Caco-2 (cell line): Measurements from ENCODE around the gene ASPG. TPM values are rescaled to one million over a fixed set of nuclear protein-coding genes. Genes with fewer than 3 reads are reported as not detected.

Source experiments
- Bru-seq: library from RNA; stranded (reverse); fragments of 400-500 nt; gene quantifications from one replicate; lab custom pipeline; 2021; lab: Mats Ljungman, UMichigan
- BruChase-seq, 2 experiments: library from RNA; stranded (reverse); fragments of 400-500 nt; gene quantifications; one replicate each; lab custom pipeline; 2021; lab: Mats Ljungman, UMichigan
- BruUV-seq: library from RNA; stranded (reverse); fragments of 400-500 nt; replicated peaks from 2 replicates; lab custom pipeline; 2021; lab: Mats Ljungman, UMichigan
- CTCF ChIA-PET: fragments of 300-600 bp; sonication (Branson Sonifier 250); formaldehyde crosslinking; loops from one replicate; lab custom pipeline; 2022; ENCODE audit warnings: antibody characterized with exemption; lab: Charles Lee
- POLR2A ChIA-PET: fragments of 300-600 bp; sonication (Branson Sonifier 250); formaldehyde crosslinking; loops from one replicate; lab custom pipeline; 2022; ENCODE audit warnings: antibody characterized with exemption; lab: Charles Lee
- DNase-seq, 2 experiments: peaks; one replicate each; pipeline versions ENCODE4 v3.0.0 to v3.0.0-alpha.2; 2020 to 2022
- H3K27me3 ChIP-seq: replicated peaks from 2 replicates; pipeline ENCODE4 v1.6.0; 2011; ENCODE audit warnings: low read length; ENCODE audit not compliant: control insufficient read depth, insufficient read depth
- H3K36me3 ChIP-seq: 2 replicates; pipeline ENCODE4 v1.5.1; 2011; ENCODE audit warnings: low read length; ENCODE audit not compliant: control insufficient read depth, insufficient read depth
- H3K4me1 ChIP-seq: fragments of 250-450 bp; sonication (Bioruptor Pico); 2 replicates; pipeline ENCODE4 v1.5.1; 2020; ENCODE audit warnings: mild to moderate bottlenecking
- H3K4me3 ChIP-seq: 2 replicates; pipeline ENCODE4 v1.5.1; 2011; ENCODE audit warnings: low read depth, mild to moderate bottlenecking, control low read depth, low read length
- H3K9me3 ChIP-seq: fragments of 250-450 bp; sonication (Bioruptor Pico); 2 replicates; pipeline ENCODE4 v1.5.1; 2020; ENCODE audit warnings: mild to moderate bottlenecking, moderate library complexity
- H3K27ac Mint-ChIP-seq: one replicate; pipeline ENCODE4 v1.8.0; 2022; ENCODE audit warnings: mixed read lengths; ENCODE audit not compliant: unreplicated experiment
- H3K27me3 Mint-ChIP-seq: one replicate; pipeline ENCODE4 v1.8.0; 2022; ENCODE audit warnings: mixed read lengths; ENCODE audit not compliant: insufficient read depth, unreplicated experiment
- H3K36me3 Mint-ChIP-seq: one replicate; pipeline ENCODE4 v1.8.0; 2022; ENCODE audit warnings: mild to moderate bottlenecking, mixed read lengths; ENCODE audit not compliant: insufficient read depth, unreplicated experiment
- H3K4me1 Mint-ChIP-seq: one replicate; pipeline ENCODE4 v1.8.0; 2022; ENCODE audit warnings: low read depth, mixed read lengths; ENCODE audit not compliant: unreplicated experiment
- H3K4me3 Mint-ChIP-seq: one replicate; pipeline ENCODE4 v1.8.0; 2022; ENCODE audit warnings: mild to moderate bottlenecking, moderate library complexity, mixed read lengths; ENCODE audit not compliant: unreplicated experiment
- H3K9me3 Mint-ChIP-seq: one replicate; pipeline ENCODE4 v1.8.0; 2022; ENCODE audit warnings: mixed read lengths; ENCODE audit not compliant: unreplicated experiment
- intact Hi-C: fragments of 100-400 bp; cut with micrococcal nuclease; formaldehyde crosslinking; loops from one replicate; pipeline ENCODE4 v1.10.0; 2022; ENCODE audit not compliant: unreplicated experiment
- long read RNA-seq: library from polyadenylated mRNA; stranded (forward); transcript quantifications from one replicate; pipeline ENCODE4 v2.0.0, GENCODE V29; 2022
- total RNA-seq: library from RNA; stranded (reverse); gene quantifications from 2 replicates; pipeline ENCODE4 v1.2.3, GENCODE V29; 2022
- TF ChIP-seq, protein P1 (sequence below), 2 experiments: fragments of 200-600 bp in 1 of 2; IDR thresholded peaks; 1 replicate in 1 of 2; 2 replicates in 1 of 2; pipeline versions ENCODE4 v1.5.1 to v1.8.0; 2011 to 2022; ENCODE audit warnings: antibody characterized with exemption in 1 of 2, control low read depth in 1 of 2, inconsistent platforms in 1 of 2, low read depth in 1 of 2, low read length in 1 of 2, mild to moderate bottlenecking in 1 of 2, moderate library complexity in 1 of 2; ENCODE audit not compliant: insufficient read depth in 1 of 2, severe bottlenecking in 1 of 2, unreplicated experiment in 1 of 2

ASPG gene
- not detected in 2 replicates for total RNA-seq
- Bru-seq, nascent RNA = not detected
- BruChase-seq, experiment 1, labeled RNA remaining after a 2-hour chase = not detected
- BruChase-seq, experiment 2, labeled RNA remaining after a 6-hour chase = not detected
- long read RNA-seq, partial matches to known transcripts = 0 of 3 reads
- long read RNA-seq, other reads (novel, unspliced or antisense) = 3 of 3 reads

DNA sequence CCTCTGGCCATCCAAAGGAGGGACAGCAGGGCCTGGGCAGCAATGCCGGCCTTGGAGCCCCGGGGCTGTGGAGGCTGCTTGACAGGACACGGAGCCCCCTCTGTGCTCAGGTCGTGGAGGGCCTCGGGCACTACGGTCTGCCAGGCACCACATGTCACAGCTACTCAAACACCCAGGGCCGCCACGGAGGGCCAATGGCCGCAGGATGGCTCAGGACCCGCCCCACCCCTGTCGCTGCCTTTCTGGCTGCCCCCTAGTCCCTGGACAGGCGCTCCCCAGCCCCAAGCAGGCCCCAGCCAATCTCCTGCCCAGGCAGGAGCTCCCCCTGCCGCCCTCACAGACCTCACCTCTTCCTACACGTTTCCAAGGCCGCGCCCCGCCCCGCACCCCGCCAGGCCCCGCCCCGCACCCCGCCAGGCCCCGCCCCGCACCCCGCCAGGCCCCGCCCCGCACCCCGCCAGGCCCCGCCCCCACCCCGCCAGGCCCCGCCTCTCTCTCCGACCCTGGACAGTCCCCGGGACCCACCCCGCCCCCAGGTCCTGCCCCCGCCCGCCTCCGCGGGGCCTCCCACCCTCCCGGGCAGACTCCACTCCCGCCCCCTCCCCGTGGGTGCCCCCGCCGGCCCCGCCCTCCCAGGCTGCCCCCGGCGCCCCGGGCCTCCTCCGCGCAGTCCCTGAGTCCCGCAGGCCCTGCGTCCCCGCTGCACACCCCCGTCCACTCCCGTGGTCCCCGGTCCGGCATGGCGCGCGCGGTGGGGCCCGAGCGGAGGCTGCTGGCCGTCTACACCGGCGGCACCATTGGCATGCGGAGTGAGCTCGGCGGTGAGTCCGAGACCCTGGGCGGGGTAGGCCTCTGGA, at the start of gene ASPG:
TSS of gene ASPG (plus strand) at position 669 of the 857 bp plus-strand sequence. CDS start at position 740, 71 bp downstream.
- intact Hi-C loops = no loop called here
- no peaks in the 10 kb centered on the region for H3K27me3 Mint-ChIP-seq
- no TSS peak for BruUV-seq
- peaks cover 7% of the 10 kb centered on the region for H3K4me1 Mint-ChIP-seq
- no peaks in the 10 kb centered on the region for H3K36me3 ChIP-seq
- H3K4me3 Mint-ChIP-seq = peak within 1 kb of the TSS; percentile 37
- CTCF ChIA-PET = interaction anchor here (0.6 to 1.0 kb wide), 2 partner anchors 9 to 341 kb away, joined by 3 read pairs; no protein-coding TSS in a partner anchor
- POLR2A ChIA-PET = interaction anchor here (0.6 kb wide), 1 partner anchor 34 kb away, joined by 6 read pairs; no protein-coding TSS in a partner anchor
- H3K27ac Mint-ChIP-seq = no peak within 1 kb of the TSS
- no peaks in the 10 kb centered on the region; the same call in 1 of the 2 replicates for H3K27me3 ChIP-seq
- no peak within 1 kb of the TSS for H3K4me3 ChIP-seq
- peaks cover 9% of the 10 kb centered on the region for H3K4me1 ChIP-seq
- H3K9me3 ChIP-seq = no peaks in the 10 kb centered on the region
- DNase-seq = peak in 1 of 2 experiments; percentile 28
- peaks cover 4% of the 10 kb centered on the region for H3K36me3 Mint-ChIP-seq
- no peaks in the 10 kb centered on the region for H3K9me3 Mint-ChIP-seq
- TF ChIP-seq, protein P1, sequence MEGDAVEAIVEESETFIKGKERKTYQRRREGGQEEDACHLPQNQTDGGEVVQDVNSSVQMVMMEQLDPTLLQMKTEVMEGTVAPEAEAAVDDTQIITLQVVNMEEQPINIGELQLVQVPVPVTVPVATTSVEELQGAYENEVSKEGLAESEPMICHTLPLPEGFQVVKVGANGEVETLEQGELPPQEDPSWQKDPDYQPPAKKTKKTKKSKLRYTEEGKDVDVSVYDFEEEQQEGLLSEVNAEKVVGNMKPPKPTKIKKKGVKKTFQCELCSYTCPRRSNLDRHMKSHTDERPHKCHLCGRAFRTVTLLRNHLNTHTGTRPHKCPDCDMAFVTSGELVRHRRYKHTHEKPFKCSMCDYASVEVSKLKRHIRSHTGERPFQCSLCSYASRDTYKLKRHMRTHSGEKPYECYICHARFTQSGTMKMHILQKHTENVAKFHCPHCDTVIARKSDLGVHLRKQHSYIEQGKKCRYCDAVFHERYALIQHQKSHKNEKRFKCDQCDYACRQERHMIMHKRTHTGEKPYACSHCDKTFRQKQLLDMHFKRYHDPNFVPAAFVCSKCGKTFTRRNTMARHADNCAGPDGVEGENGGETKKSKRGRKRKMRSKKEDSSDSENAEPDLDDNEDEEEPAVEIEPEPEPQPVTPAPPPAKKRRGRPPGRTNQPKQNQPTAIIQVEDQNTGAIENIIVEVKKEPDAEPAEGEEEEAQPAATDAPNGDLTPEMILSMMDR (IDR thresholded peaks at IDR 0.05; ENCODE audit: insufficient read depth in 1 of 2, low read depth in 1 of 2, low read length in 1 of 2, severe bottlenecking in 1 of 2, unreplicated experiment in 1 of 2) = no peak

DNA sequence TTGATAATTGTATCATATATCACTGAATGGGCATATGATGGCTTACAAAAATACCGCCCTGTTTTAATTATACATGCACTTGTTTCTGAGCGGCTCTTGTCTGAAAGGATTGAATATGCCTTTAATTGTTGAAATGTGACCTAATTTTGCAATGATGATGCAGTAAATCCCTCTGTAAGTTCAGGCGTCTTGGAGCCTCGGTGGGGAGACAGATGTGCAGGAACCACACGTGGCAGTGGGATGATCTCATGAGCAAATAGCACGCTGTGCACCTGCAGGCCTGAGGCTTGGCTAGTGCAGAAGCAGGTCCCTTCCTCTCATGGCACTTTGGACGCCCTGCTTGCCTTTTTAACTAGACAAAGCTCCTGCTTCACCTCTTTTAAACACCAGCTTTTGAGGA, 49.3 kb upstream of the ASPG start:
- no peaks in the 10 kb centered on the region for H3K9me3 Mint-ChIP-seq
- intact Hi-C loops = no loop called here
- H3K4me3 Mint-ChIP-seq = no peak overlapping the region
- H3K27me3 Mint-ChIP-seq = peaks cover 34% of the 10 kb centered on the region
- no TSS peak for BruUV-seq
- no peaks in the 10 kb centered on the region for H3K4me1 ChIP-seq
- no peak for DNase-seq
- H3K36me3 ChIP-seq = no peaks in the 10 kb centered on the region
- ChIA-PET CTCF (no interaction called here), POLR2A (no interaction called here)
- H3K36me3 Mint-ChIP-seq = no peaks in the 10 kb centered on the region
- H3K4me3 ChIP-seq = no peak overlapping the region
- H3K9me3 ChIP-seq = no peaks in the 10 kb centered on the region
- H3K27ac Mint-ChIP-seq = no peak overlapping the region
- no peaks in the 10 kb centered on the region for H3K4me1 Mint-ChIP-seq
- TF ChIP-seq, protein P1 (IDR thresholded peaks at IDR 0.05; ENCODE audit: insufficient read depth in 1 of 2, low read depth in 1 of 2, low read length in 1 of 2, severe bottlenecking in 1 of 2, unreplicated experiment in 1 of 2) = no peak
- H3K27me3 ChIP-seq = no peaks in the 10 kb centered on the region

DNA sequence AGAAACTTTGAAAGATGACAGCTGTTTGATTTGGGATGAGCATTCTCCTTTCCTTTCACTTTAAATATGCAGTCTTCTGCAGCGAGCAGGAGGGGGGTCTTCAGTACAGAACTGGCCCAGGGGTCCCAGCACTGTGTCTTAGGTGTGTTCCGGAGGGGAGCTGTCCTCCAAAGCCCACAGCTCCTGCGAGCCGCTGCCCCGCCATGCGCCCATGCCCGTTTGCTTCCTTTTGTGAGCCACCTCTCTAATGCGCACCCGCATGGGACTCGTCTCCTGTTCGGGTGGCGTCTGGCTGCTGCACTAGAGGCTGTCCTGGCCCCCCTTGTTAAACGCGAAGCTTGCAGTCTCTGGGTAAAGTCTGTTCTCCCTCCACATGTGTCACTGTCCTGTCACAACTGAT, 48.4 kb upstream of the ASPG start:
- H3K4me1 Mint-ChIP-seq = no peaks in the 10 kb centered on the region
- POLR2A ChIA-PET = no interaction called here
- TF ChIP-seq, protein P1 (IDR thresholded peaks at IDR 0.05; ENCODE audit: insufficient read depth in 1 of 2, low read depth in 1 of 2, low read length in 1 of 2, severe bottlenecking in 1 of 2, unreplicated experiment in 1 of 2) = no peak
- BruUV-seq = no TSS peak
- no peak overlapping the region for H3K4me3 Mint-ChIP-seq
- H3K36me3 Mint-ChIP-seq = no peaks in the 10 kb centered on the region
- peaks cover 34% of the 10 kb centered on the region for H3K27me3 Mint-ChIP-seq
- CTCF ChIA-PET = no interaction called here
- DNase-seq = no peak
- H3K27ac Mint-ChIP-seq = no peak overlapping the region
- Histone ChIP-seq H3K27me3 (no peaks in the 10 kb centered on the region), H3K4me3 (no peak overlapping the region), H3K9me3 (no peaks in the 10 kb centered on the region), H3K4me1 (no peaks in the 10 kb centered on the region), H3K36me3 (no peaks in the 10 kb centered on the region)
- no peaks in the 10 kb centered on the region for H3K9me3 Mint-ChIP-seq
- intact Hi-C loops = no loop called here
